Mesenteric fat pad (tissue), 1 donor: Measurements from ENCODE around the gene POMGNT1. TPM values are rescaled to one million over a fixed set of nuclear protein-coding genes. Genes with fewer than 3 reads are reported as not detected.

ENCODE experiments used
- DNase-seq: peaks from one replicate; pipeline ENCODE4 v3.0.0-alpha.2; 2020; ENCODE audit warnings: low spot score
- total RNA-seq: library from RNA; stranded (reverse); fragmentation: NEBNext Ultra II Directional; extraction: Animal tissue kit (Norgen Biotek cat#: 25700); gene quantifications from one replicate; pipeline ENCODE4 v1.2.1, GENCODE V29; 2021
- donor health status: DM: yes; HTN: yes; CAD: no.

The POMGNT1 gene
- total RNA-seq, 1 donor from 2014 or later: 53.1 TPM

GRCh38 chr1:46183926-46184557 lies 14.2 kb downstream of the POMGNT1 start:
- no peak for DNase-seq

GRCh38 chr1:46183079-46183847 lies 15.0 kb downstream of the POMGNT1 start:
- no peak for DNase-seq

GRCh38 chr1:46181343-46182260 lies 16.6 kb downstream of the POMGNT1 start:
- DNase-seq: no peak

- no peak for DNase-seq
These were observed 18.1 kb downstream of the POMGNT1 start for GRCh38 chr1:46180082-46180616.

- DNase-seq: no peak
These were observed 18.8 kb downstream of the POMGNT1 start for GRCh38 chr1:46179138-46180081.

GRCh38 chr1:46176211-46176865 lies 21.9 kb downstream of the POMGNT1 start, which contains the start of gene P3R3URF:
Gene P3R3URF (minus strand): TSS chr1:46176488. CDS start chr1:46176471, 17 bp downstream.
- DNase-seq: no peak

GRCh38 chr1:46175243-46175642 lies 23.0 kb downstream of the POMGNT1 start:
- no peak for DNase-seq

GRCh38 chr1:46174448-46175231 lies 23.6 kb downstream of the POMGNT1 start, which contains the start of gene TSPAN1:
Gene TSPAN1 (plus strand): TSS chr1:46175087. CDS start chr1:46181108, 6,021 bp downstream.
- peak; percentile 73 for DNase-seq

- DNase-seq: no peak
These were observed 24.8 kb downstream of the POMGNT1 start for GRCh38 chr1:46173361-46173856.

- no peak for DNase-seq
These were observed 25.9 kb downstream of the POMGNT1 start for GRCh38 chr1:46172321-46172720.

GRCh38 chr1:46171871-46172270 lies 26.4 kb downstream of the POMGNT1 start:
- DNase-seq: no peak

- no peak for DNase-seq
These were observed 26.9 kb downstream of the POMGNT1 start for GRCh38 chr1:46171351-46171750.

GRCh38 chr1:46169811-46170454 lies 28.3 kb downstream of the POMGNT1 start:
- DNase-seq: no peak

GRCh38 chr1:46168477-46168876 lies 29.8 kb downstream of the POMGNT1 start:
- no peak for DNase-seq

GRCh38 chr1:46166521-46167462 lies 31.4 kb downstream of the POMGNT1 start:
- DNase-seq: no peak

- DNase-seq: no peak
These were observed 38.0 kb downstream of the POMGNT1 start for GRCh38 chr1:46160212-46160611.

- no peak for DNase-seq
These were observed 38.7 kb downstream of the POMGNT1 start for GRCh38 chr1:46159516-46159915.
